Measurements from ENCODE around the gene SRP68. TPM values are rescaled to one million over a fixed set of nuclear protein-coding genes. Genes with fewer than 3 reads are reported as not detected.

The SRP68 gene
- total RNA-seq, 2 donors from 2014 or later = 26.2 to 27.7 TPM

DNA sequence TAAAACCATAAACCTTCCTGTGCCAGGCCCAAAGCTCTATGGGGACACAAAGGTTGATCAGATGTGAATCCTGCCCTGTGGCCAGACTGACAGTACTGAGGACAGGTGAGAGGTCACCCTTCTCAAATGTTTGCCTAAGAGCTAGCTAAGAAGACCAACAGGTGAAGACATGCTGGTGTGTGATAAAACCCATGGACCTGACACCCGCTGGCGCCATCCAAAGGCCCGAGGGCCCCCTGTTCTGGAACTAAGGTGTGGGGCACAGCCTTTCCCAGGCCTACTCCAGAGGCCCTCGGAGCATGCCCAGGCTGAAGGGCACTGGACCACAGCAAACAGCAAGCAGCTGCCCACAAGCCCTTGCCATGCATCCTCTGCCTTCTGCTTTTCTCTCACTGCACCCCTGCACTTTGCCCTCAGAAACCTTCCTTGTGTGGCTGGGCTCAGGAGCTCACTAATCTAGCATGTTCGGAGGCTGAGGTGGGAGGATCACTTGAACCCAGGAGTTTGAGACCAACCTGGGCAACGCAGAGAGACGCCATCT is 76.9 kb downstream of the SRP68 start:
- Histone ChIP-seq H3K27me3 (no peaks in the 10 kb centered on the region), H3K9me3 (no peaks in the 10 kb centered on the region), H3K36me3 (replicated peaks in 1 of 2; ENCODE audit: insufficient read depth in 1 of 2, low read depth in 2 of 2) (peaks cover 0 to 7% of the 10 kb centered on the region in 2 donors), H3K4me3 (no peak overlapping the region), H3K27ac (no peak overlapping the region), H3K4me1 (peaks cover 9% of the 10 kb centered on the region)
- no peak for DNase-seq
- intact Hi-C loops (cut with DNase I) = no loop called here
- TF ChIP-seq CTCF (IDR thresholded peaks at IDR 0.05) (no peak), POLR2A (IDR thresholded peaks at IDR 0.05) (no peak)
- WGBS, 2 donors = 95% methylated on average over 5 to 7 of the region's 7 CpGs
- ATAC-seq = no peak

- H3K4me3 ChIP-seq = no peak overlapping the region
- peaks cover 3% of the 10 kb centered on the region for H3K4me1 ChIP-seq
- H3K36me3 ChIP-seq (replicated peaks in 1 of 2; ENCODE audit: insufficient read depth in 1 of 2, low read depth in 2 of 2) = peaks cover 0 to 7% of the 10 kb centered on the region in 2 donors
- TF ChIP-seq POLR2A (IDR thresholded peaks at IDR 0.05) = no peak
- TF ChIP-seq CTCF (IDR thresholded peaks at IDR 0.05) = no peak
- ATAC-seq (no peak), DNase-seq (no peak)
- WGBS, 2 donors = 69 to 81% methylated on average over 3 to 5 of the region's 5 CpGs
- intact Hi-C loops (cut with DNase I) = no loop called here
- H3K27me3 ChIP-seq = no peaks in the 10 kb centered on the region
- H3K27ac ChIP-seq = no peak overlapping the region
- H3K9me3 ChIP-seq = no peaks in the 10 kb centered on the region
These were observed 77.4 kb downstream of the SRP68 start for GRCh38 chr17:75994802-75995370.

DNA sequence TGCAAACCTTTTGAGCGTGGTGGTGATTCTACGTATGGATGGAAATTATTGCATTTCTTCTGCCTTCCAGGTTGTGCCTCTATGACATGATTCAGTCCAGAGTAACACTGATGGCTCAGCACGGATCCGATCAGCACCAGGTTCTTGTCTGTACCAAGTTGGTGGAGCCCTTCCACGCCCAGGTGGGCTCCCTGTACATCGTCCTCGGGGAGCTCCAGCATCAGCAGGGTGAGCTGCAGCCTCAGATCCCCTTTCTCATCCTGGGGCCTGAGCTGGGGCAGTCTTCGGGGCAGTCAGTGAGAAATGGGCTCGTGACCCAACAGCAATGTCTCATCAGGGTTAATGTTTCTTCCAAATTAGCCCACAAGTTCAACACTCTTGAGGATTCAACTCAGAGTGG is 80.9 kb downstream of the SRP68 start:
- H3K9me3 ChIP-seq = no peaks in the 10 kb centered on the region
- H3K36me3 ChIP-seq (replicated peaks in 1 of 2; ENCODE audit: insufficient read depth in 1 of 2, low read depth in 2 of 2) = peaks cover 5 to 7% of the 10 kb centered on the region in 2 donors
- intact Hi-C loops (cut with DNase I) = no loop called here
- ATAC-seq (no peak), DNase-seq (no peak)
- no peak overlapping the region for H3K27ac ChIP-seq
- WGBS, 2 donors = 95% methylated on average over 9 of the region's 9 CpGs
- no peak overlapping the region for H3K4me3 ChIP-seq
- no peaks in the 10 kb centered on the region for H3K27me3 ChIP-seq
- no peak for TF ChIP-seq CTCF (IDR thresholded peaks at IDR 0.05)
- no peak for TF ChIP-seq POLR2A (IDR thresholded peaks at IDR 0.05)
- no peaks in the 10 kb centered on the region for H3K4me1 ChIP-seq

Small RNAs within 50 kb of the gene (microRNA-seq; reads per million reads assigned to microRNA genes)
- gene MIR6868 (ENCODE audit: borderline number of aligned reads in 2 of 2, borderline replicate concordance in 2 of 2) = 2.7 to 3.3 reads per million in 2 donors

Small RNAs within 50 kb of the gene (small RNA-seq; reads per million reads assigned to genes)
- not detected for gene MIR6868

Other genes with a start within 250 kb of the SRP68 start
- 10 to 100 TPM in 1 of 2 donors, 1 to 10 TPM in 1; 8.6 to 21.8 TPM for gene UNC13D, start 228.1 kb downstream of the SRP68 start, total RNA-seq
- gene WBP2, start 217.2 kb downstream of the SRP68 start, total RNA-seq = 10 to 100 TPM; 44.2 to 49.5 TPM
- gene TRIM47, start 193.9 kb downstream of the SRP68 start, total RNA-seq = 10 to 100 TPM; 39.6 to 41.8 TPM
- 10 to 100 TPM; 12.5 to 21.0 TPM for gene TRIM65, start 175.6 kb downstream of the SRP68 start, total RNA-seq
- 10 to 100 TPM; 47.7 to 77.8 TPM for gene MRPL38, start 167.6 kb downstream of the SRP68 start, total RNA-seq
- gene FBF1, start 131.5 kb downstream of the SRP68 start, total RNA-seq = 1 to 10 TPM; 2.6 to 4.2 TPM
- gene ACOX1, start 93.4 kb downstream of the SRP68 start, total RNA-seq = 10 to 100 TPM; 69.0 to 77.1 TPM
- 1 to 10 TPM; 6.5 to 9.2 TPM for gene TEN1, start 93.3 kb downstream of the SRP68 start, total RNA-seq
- 1 to 10 TPM; 3.4 to 4.9 TPM for gene CDK3, start 71.7 kb downstream of the SRP68 start, total RNA-seq
- gene EVPL, start 45.2 kb downstream of the SRP68 start, total RNA-seq = 10 to 100 TPM in 1 of 2 donors, 1 to 10 TPM in 1; 4.9 to 13.0 TPM
- gene GALR2, start 2.3 kb upstream of the SRP68 start, total RNA-seq = under 1 TPM in 1 of 2 donors, not detected in 1; 0.52 TPM
- not detected for gene ZACN, start 6.7 kb upstream of the SRP68 start, total RNA-seq
- 10 to 100 TPM; 53.2 to 73.2 TPM for gene EXOC7, start 31.3 kb upstream of the SRP68 start, total RNA-seq
- gene FOXJ1, start 68.7 kb upstream of the SRP68 start, total RNA-seq = 1 to 10 TPM in 1 of 2 donors, under 1 TPM in 1; 0.33 to 3.4 TPM
- 10 to 100 TPM in 1 of 2 donors, 1 to 10 TPM in 1; 4.7 to 29.3 TPM for gene RNF157, start 168.0 kb upstream of the SRP68 start, total RNA-seq
- gene UBALD2, start 192.8 kb upstream of the SRP68 start, total RNA-seq = 1 to 10 TPM; 4.2 to 7.3 TPM
- gene QRICH2, start 235.8 kb upstream of the SRP68 start, total RNA-seq = 1 to 10 TPM in 1 of 2 donors, under 1 TPM in 1; 0.66 to 1.6 TPM

Data from body of pancreas (tissue), 4 donors.